Forelimb muscle (tissue), 1 donor: ENCODE data around the gene CLVS2. TPM values are rescaled to one million over a fixed set of nuclear protein-coding genes. Genes with fewer than 3 reads are reported as not detected.

Source experiments
- DNase-seq: peaks from one replicate; pipeline ENCODE4 v3.0.0-alpha.2; 2013; ENCODE audit warnings: low read depth
- polyA plus RNA-seq: library from polyadenylated mRNA; unstranded; fragments of 120-200 nt; gene quantifications from one replicate; pipeline ENCODE4 v1.2.1, GENCODE V29; 2013; ENCODE audit not compliant: insufficient read length

CLVS2 gene
- polyA plus RNA-seq, result 0.34 TPM

- peak; percentile 2 for DNase-seq
Measured at GRCh38 chr6:122995921-122996793, at the start of gene CLVS2. Gene CLVS2, plus strand, starts transcription at chr6:122996235. Its CDS starts 1,543 bp downstream, at chr6:122997778.

- no peak for DNase-seq
Measured at GRCh38 chr6:122947355-122947754, 48.7 kb upstream of the CLVS2 start.

GRCh38 chr6:122953766-122954165, 42.3 kb upstream of the CLVS2 start:
- no peak for DNase-seq

GRCh38 chr6:122956376-122956775, 39.7 kb upstream of the CLVS2 start:
- no peak for DNase-seq

- DNase-seq, result no peak
Measured at GRCh38 chr6:122962000-122962624, 33.9 kb upstream of the CLVS2 start.

GRCh38 chr6:122969999-122970533, 26.0 kb upstream of the CLVS2 start:
- no peak for DNase-seq

- no peak for DNase-seq
Measured at GRCh38 chr6:122977180-122977579, 18.9 kb upstream of the CLVS2 start.

- DNase-seq, result no peak
Measured at GRCh38 chr6:122984393-122984792, 11.6 kb upstream of the CLVS2 start.

GRCh38 chr6:122994256-122994655, 1.8 kb upstream of the CLVS2 start:
- no peak for DNase-seq

GRCh38 chr6:122996794-122997505, 915 bp downstream of the CLVS2 start:
- no peak for DNase-seq

- no peak for DNase-seq
Measured at GRCh38 chr6:122997541-122998150, 1.6 kb downstream of the CLVS2 start.

GRCh38 chr6:122998403-122998975, 2.5 kb downstream of the CLVS2 start:
- DNase-seq, result no peak

- no peak for DNase-seq
Measured at GRCh38 chr6:123000244-123000770, 4.3 kb downstream of the CLVS2 start.

GRCh38 chr6:123001540-123001939, 5.5 kb downstream of the CLVS2 start:
- no peak for DNase-seq

GRCh38 chr6:123007885-123008284, 11.8 kb downstream of the CLVS2 start:
- no peak for DNase-seq

- no peak for DNase-seq
Measured at GRCh38 chr6:123009059-123009458, 13.0 kb downstream of the CLVS2 start.

- no peak for DNase-seq
Measured at GRCh38 chr6:123014835-123015234, 18.8 kb downstream of the CLVS2 start.

GRCh38 chr6:123016431-123017103, 20.5 kb downstream of the CLVS2 start:
- DNase-seq, result no peak

GRCh38 chr6:123017104-123017682, 21.2 kb downstream of the CLVS2 start:
- DNase-seq, result no peak

GRCh38 chr6:123022975-123023374, 26.9 kb downstream of the CLVS2 start:
- DNase-seq, result no peak
